Common myeloid progenitor, CD34-positive (primary cell): ENCODE measurements around the gene ITGA3.

Source experiments
- CTCF ChIA-PET: fragments of 350-600 bp; sonication (Branson Sonifier 250); formaldehyde crosslinking; loops from one replicate; lab custom pipeline; 2021; ENCODE audit warnings: antibody characterized with exemption; lab: Charles Lee
- POLR2A ChIA-PET: fragments of 350-600 bp; sonication (Branson Sonifier 250); formaldehyde crosslinking; loops from one replicate; lab custom pipeline; 2021; ENCODE audit warnings: antibody characterized with exemption; lab: Charles Lee
- DNase-seq, 3 donors: peaks; one replicate each; pipeline versions ENCODE4 v3.0.0 to v3.0.0-alpha.2; 2013
- H3K27ac ChIP-seq, 2 experiments: 1 replicate in 1 of 2; 2 replicates in 1 of 2; pipeline ENCODE4 v1.7.0; 2013; ENCODE audit warnings: inconsistent platforms in 2 of 2, low read length in 2 of 2, mild to moderate bottlenecking in 2 of 2, low read depth in 1 of 2, moderate library complexity in 1 of 2; ENCODE audit not compliant: severe bottlenecking in 2 of 2, insufficient read depth in 1 of 2, poor library complexity in 1 of 2
- H3K27me3 ChIP-seq, 5 experiments: replicated peaks in 2 of 5; 1 replicate in 3 of 5; 2 replicates in 2 of 5; pipeline versions ENCODE4 v1.6.1 to v1.7.0; 2013; ENCODE audit warnings: low read length in 4 of 5, mild to moderate bottlenecking in 2 of 5, moderate library complexity in 2 of 5, inconsistent platforms in 1 of 5; ENCODE audit not compliant: insufficient read depth in 5 of 5, control insufficient read depth in 4 of 5
- H3K36me3 ChIP-seq, 4 experiments: 1 replicate in 2 of 4; 2 replicates in 2 of 4; pipeline versions ENCODE4 v1.6.1 to v1.7.0; 2013; ENCODE audit warnings: low read length in 3 of 4, control low read depth in 1 of 4, mild to moderate bottlenecking in 1 of 4; ENCODE audit not compliant: control insufficient read depth in 4 of 4, insufficient read depth in 4 of 4
- H3K4me1 ChIP-seq, 4 experiments: 1 replicate in 3 of 4; 2 replicates in 1 of 4; pipeline versions ENCODE4 v1.6.1 to v1.7.1; 2013; ENCODE audit warnings: low read length in 3 of 4, mild to moderate bottlenecking in 3 of 4, control low read depth in 1 of 4, inconsistent platforms in 1 of 4, moderate library complexity in 1 of 4; ENCODE audit not compliant: control insufficient read depth in 4 of 4, insufficient read depth in 4 of 4; ENCODE audit errors: control extremely low read depth in 1 of 4
- H3K4me3 ChIP-seq, 7 experiments: 1 replicate in 4 of 7; 2 replicates in 3 of 7; pipeline versions ENCODE4 v1.5.1 to v1.7.0; 2013; ENCODE audit warnings: mild to moderate bottlenecking in 7 of 7, low read length in 6 of 7, moderate library complexity in 6 of 7, inconsistent platforms in 2 of 7, low read depth in 2 of 7, control low read depth in 1 of 7; ENCODE audit not compliant: insufficient read depth in 4 of 7, control insufficient read depth in 1 of 7; ENCODE audit errors: extremely low read depth in 1 of 7
- H3K9me3 ChIP-seq, 5 experiments: 1 replicate in 4 of 5; 2 replicates in 1 of 5; pipeline versions ENCODE4 v1.6.1 to v1.7.1; 2013; ENCODE audit warnings: low read length in 4 of 5, mild to moderate bottlenecking in 2 of 5, inconsistent platforms in 1 of 5, low read depth in 1 of 5, moderate library complexity in 1 of 5; ENCODE audit not compliant: control insufficient read depth in 4 of 5, insufficient read depth in 2 of 5; ENCODE audit errors: control extremely low read depth in 1 of 5
- WGBS: methylation state at CpG from one replicate; pipeline ENCODE4 v1.1.5; 2013; ENCODE audit not compliant: insufficient coverage; 5-methylcytosine and 5-hydroxymethylcytosine counted together

ITGA3 gene

DNA sequence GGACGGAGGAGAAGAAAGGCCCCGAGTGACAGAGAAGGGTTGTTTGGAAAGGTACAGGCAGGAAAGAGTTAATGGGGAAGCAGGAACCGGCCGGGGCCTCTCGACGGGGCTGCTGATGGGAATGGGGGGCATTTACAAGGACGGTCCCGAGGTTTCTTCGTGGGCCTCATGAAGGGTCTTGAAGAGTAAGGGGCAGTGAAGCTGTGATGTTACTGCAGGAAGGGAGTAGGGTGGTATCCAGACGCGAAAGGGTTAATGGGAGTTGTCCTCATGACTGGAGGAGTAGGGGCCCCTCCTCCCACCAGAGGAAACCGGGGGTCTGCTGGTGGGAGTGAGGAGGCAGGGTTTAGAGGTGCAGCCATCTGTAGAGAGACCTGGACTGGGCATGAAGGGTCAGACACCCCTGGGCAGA lies 39.7 kb downstream of the ITGA3 start:
- peaks cover 0 to 24% (median 19%) of the 10 kb centered on the region in 4 experiments for H3K4me1 ChIP-seq
- DNase-seq = peak in 1 of 3 donors; percentile 27
- ChIA-PET POLR2A (no interaction called here), CTCF (interaction anchor here (0.6 to 11.8 kb wide), 7 partner anchors 18 to 1799 kb away, joined by 3 to 134 read pairs (median 4); no protein-coding TSS in a partner anchor)
- no peaks in the 10 kb centered on the region for H3K9me3 ChIP-seq
- peak overlapping the region; percentile 77 to 95 (median 84) for H3K4me3 ChIP-seq
- no peaks in the 10 kb centered on the region for H3K27me3 ChIP-seq
- peak overlapping the region; percentile 61 to 85 for H3K27ac ChIP-seq
- 0% methylated on average over 12 of the region's 12 CpGs for WGBS
- H3K36me3 ChIP-seq = peaks cover 0 to 31% (median 17%) of the 10 kb centered on the region in 4 experiments

DNA sequence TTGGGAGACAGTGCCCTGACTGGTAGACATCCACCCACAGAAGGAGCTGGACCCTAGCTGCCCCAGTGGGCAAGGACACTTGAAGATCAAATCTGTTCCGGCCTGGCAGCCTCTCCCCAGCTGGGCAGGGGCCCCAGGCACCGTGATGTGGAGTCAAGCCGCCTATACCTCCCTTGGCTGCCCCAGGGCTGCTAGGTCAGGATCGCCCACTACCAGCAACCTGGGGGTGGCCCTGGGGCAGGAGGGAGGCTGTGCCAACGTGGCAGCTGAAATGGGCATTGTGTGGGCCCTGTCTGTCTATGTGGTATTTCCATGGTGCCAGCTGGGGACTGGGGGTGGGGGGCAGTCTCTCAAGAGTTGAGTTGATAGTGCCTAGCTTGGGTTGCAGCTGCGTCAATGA lies 40.2 kb downstream of the ITGA3 start:
- DNase-seq = no peak
- WGBS = 34% methylated on average over 3 of the region's 6 CpGs
- Histone ChIP-seq H3K9me3 (no peaks in the 10 kb centered on the region), H3K4me1 (peaks cover 0 to 24% (median 19%) of the 10 kb centered on the region in 4 experiments), H3K27me3 (no peaks in the 10 kb centered on the region), H3K36me3 (peaks cover 0 to 31% (median 19%) of the 10 kb centered on the region in 4 experiments), H3K4me3 (peak overlapping the region; percentile 77 to 95 (median 84)), H3K27ac (peak overlapping the region in 1 of 2 experiments; percentile 85)
- ChIA-PET CTCF (interaction anchor here (0.6 to 11.8 kb wide), 7 partner anchors 17 to 1799 kb away, joined by 3 to 134 read pairs (median 3); no protein-coding TSS in a partner anchor), POLR2A (no interaction called here)

DNA sequence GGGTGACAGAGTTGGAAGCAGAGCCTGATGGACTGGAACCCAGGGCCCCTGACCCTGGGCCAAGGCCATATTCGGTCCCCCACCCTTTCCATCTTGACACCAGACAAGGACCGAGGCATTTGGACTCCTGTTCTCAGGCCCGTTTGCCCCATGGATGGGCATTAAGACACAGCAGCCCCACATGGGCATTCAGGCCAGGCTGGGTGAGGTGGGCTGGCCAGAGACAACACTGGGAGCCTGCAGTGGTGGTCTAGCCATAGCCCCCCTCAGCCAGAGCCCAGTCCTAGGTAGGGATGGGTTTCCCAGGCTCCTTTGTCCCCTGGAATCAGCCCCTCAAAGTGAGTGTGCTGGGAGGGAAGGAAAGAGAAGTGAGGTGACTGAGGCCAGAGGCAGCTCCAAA lies 40.8 kb downstream of the ITGA3 start:
- Histone ChIP-seq H3K9me3 (no peaks in the 10 kb centered on the region), H3K27me3 (no peaks in the 10 kb centered on the region), H3K4me1 (peaks cover 0 to 24% (median 20%) of the 10 kb centered on the region in 4 experiments), H3K36me3 (peaks cover 0 to 31% (median 20%) of the 10 kb centered on the region in 4 experiments), H3K4me3 (peak overlapping the region in 1 of 7 experiments; percentile 95), H3K27ac (no peak overlapping the region)
- CTCF ChIA-PET = interaction anchor here (1.1 to 11.8 kb wide), 5 partner anchors 9 to 71 kb away, joined by 3 to 134 read pairs (median 7); no protein-coding TSS in a partner anchor
- no peak for DNase-seq
- POLR2A ChIA-PET = no interaction called here
- 97% methylated on average over 3 of the region's 3 CpGs for WGBS

- Histone ChIP-seq H3K4me1 (peaks cover 0 to 24% (median 22%) of the 10 kb centered on the region in 4 experiments), H3K4me3 (no peak overlapping the region), H3K27ac (no peak overlapping the region), H3K27me3 (no peaks in the 10 kb centered on the region), H3K36me3 (peaks cover 0 to 31% (median 21%) of the 10 kb centered on the region in 4 experiments), H3K9me3 (no peaks in the 10 kb centered on the region)
- CTCF ChIA-PET = interaction anchor here (1.4 to 11.8 kb wide), 5 partner anchors 10 to 70 kb away, joined by 3 to 134 read pairs (median 7); no protein-coding TSS in a partner anchor
- POLR2A ChIA-PET = no interaction called here
- no peak for DNase-seq
- 98% methylated on average over 7 of the region's 7 CpGs for WGBS
These were observed 41.5 kb downstream of the ITGA3 start for GRCh38 chr17:50097455-50097854.

DNA sequence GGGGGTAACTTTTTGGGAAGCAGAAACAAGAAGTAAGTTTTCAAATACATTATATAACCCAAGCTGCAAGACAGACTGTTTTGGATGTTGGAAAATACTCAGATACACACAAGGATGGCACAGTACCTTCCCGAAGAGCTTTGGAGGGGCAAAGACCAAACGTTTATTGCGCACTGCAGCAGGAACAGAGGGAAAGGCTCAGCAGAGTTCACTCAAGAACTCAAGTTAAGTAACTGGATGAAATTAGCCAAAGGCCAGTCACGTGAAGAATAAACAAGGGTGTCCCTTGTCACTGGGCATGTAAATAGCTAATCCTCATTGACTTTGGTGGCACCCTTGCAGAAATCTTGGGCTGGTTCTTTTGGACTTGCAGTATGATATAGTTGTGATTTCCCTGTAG lies 42.0 kb downstream of the ITGA3 start:
- CTCF ChIA-PET = interaction anchor here (1.0 to 11.8 kb wide), 4 partner anchors 10 to 63 kb away, joined by 3 to 134 read pairs (median 8); no protein-coding TSS in a partner anchor
- POLR2A ChIA-PET = no interaction called here
- H3K4me1 ChIP-seq = peaks cover 0 to 24% (median 22%) of the 10 kb centered on the region in 4 experiments

GRCh38 chr17:50098583-50098982 lies 42.7 kb downstream of the ITGA3 start:
- POLR2A ChIA-PET = interaction anchor here (0.5 kb wide), 1 partner anchor 202 kb away, joined by 4 read pairs; no protein-coding TSS in a partner anchor

More for the DNA sequence above, 42.0 kb downstream of the ITGA3 start:
- no peak for DNase-seq
- WGBS = 95% methylated on average over 4 of the region's 4 CpGs
- Histone ChIP-seq H3K27me3 (no peaks in the 10 kb centered on the region), H3K4me3 (no peak overlapping the region), H3K36me3 (peaks cover 0 to 31% (median 23%) of the 10 kb centered on the region in 4 experiments), H3K9me3 (no peaks in the 10 kb centered on the region), H3K27ac (no peak overlapping the region)

GRCh38 chr17:50099003-50099402 lies 43.1 kb downstream of the ITGA3 start:
- CTCF ChIA-PET = interaction anchor here (1.5 to 11.8 kb wide), 2 partner anchors 15 to 63 kb away, joined by 4 to 134 read pairs; no protein-coding TSS in a partner anchor
- no peak for DNase-seq
- WGBS = 100% methylated on average over 1 of the region's 5 CpGs
- H3K9me3 ChIP-seq = no peaks in the 10 kb centered on the region
- H3K4me1 ChIP-seq = peaks cover 0 to 24% (median 21%) of the 10 kb centered on the region in 4 experiments
- no peaks in the 10 kb centered on the region for H3K27me3 ChIP-seq
- H3K4me3 ChIP-seq = no peak overlapping the region
- POLR2A ChIA-PET = no interaction called here
- H3K27ac ChIP-seq = no peak overlapping the region
- H3K36me3 ChIP-seq = peaks cover 0 to 35% (median 26%) of the 10 kb centered on the region in 4 experiments

More at GRCh38 chr17:50098583-50098982, 42.7 kb downstream of the ITGA3 start:
- no peak overlapping the region for H3K27ac ChIP-seq
- CTCF ChIA-PET = interaction anchor here (1.0 to 11.8 kb wide), 3 partner anchors 15 to 62 kb away, joined by 3 to 134 read pairs (median 5); no protein-coding TSS in a partner anchor
- H3K4me3 ChIP-seq = no peak overlapping the region
- no peaks in the 10 kb centered on the region for H3K27me3 ChIP-seq
- WGBS = 100% methylated on average over 1 of the region's 4 CpGs
- H3K4me1 ChIP-seq = peaks cover 0 to 24% (median 22%) of the 10 kb centered on the region in 4 experiments
- peaks cover 0 to 31% (median 26%) of the 10 kb centered on the region in 4 experiments for H3K36me3 ChIP-seq
- no peaks in the 10 kb centered on the region for H3K9me3 ChIP-seq
- DNase-seq = no peak
